ENCODE data around the gene SPART. TPM values are rescaled to one million over a fixed set of nuclear protein-coding genes. Genes with fewer than 3 reads are reported as not detected.

The SPART gene
- total and polyA plus RNA-seq, 2 of the 8 experiments (the other 6 are each of a cell fraction or from before 2014, with no cell fraction given): 27.2 to 74.1 TPM

DNA sequence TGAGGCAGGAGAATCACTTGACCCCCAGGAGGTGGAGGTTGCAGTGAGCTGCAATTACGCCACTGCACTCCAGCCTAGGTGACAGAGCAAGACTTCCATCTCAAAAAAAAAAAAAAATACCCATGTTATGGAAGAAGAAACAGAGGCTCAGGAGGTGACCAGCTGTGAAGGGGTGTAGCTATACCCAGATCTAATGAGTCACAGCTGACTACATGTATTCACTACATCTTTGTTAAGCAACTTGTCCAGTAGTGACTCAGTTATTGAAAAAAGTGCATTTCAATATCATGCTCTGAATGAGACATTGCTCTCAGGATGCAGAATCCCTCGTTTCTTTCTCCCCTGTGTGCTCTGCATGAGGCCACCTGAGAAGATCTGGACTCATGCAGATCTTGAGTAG is 16.1 kb upstream of the SPART start:
- H3K36me3 ChIP-seq (ENCODE audit: control insufficient read depth in 2 of 4, insufficient read depth in 4 of 4, low read length in 3 of 4): no peaks in the 10 kb centered on the region
- H3K27ac ChIP-seq (ENCODE audit: low read depth, low read length): no peak overlapping the region
- FAIRE-seq: no peak
- H3K56ac ChIP-seq (replicated peaks; ENCODE audit: insufficient read length, low read depth, low read length): no peak overlapping the region
- CTCF ChIA-PET (ENCODE audit: partially characterized antibody): no interaction called here
- no peak overlapping the region for H2AK5ac ChIP-seq (ENCODE audit: low read depth, low read length)
- H3K79me2 ChIP-seq (ENCODE audit: control insufficient read depth in 1 of 2, insufficient read depth in 2 of 2, low read length in 2 of 2): no peaks in the 10 kb centered on the region
- no peak overlapping the region for H2BK120ac ChIP-seq (replicated peaks; ENCODE audit: low read depth, low read length)
- no peak overlapping the region for H3K9ac ChIP-seq (replicated peaks in 1 of 4; ENCODE audit: extremely low read depth in 1 of 4, low read depth in 3 of 4, low read length in 3 of 4)
- H2BK20ac ChIP-seq (ENCODE audit: low read length): no peak overlapping the region
- no peak for DNase-seq (ENCODE audit: low read depth in 1 of 2, low spot score in 2 of 2)
- WGBS, 2 experiments (ENCODE audit: extremely low coverage in 1 of 2, insufficient coverage in 1 of 2, insufficient read length in 1 of 2, insufficient replicate concordance in 2 of 2, low coverage in 1 of 2, low lambda C conversion rate in 2 of 2, missing lambda C conversion rate in 1 of 2): 83% methylated on average over 2 of the region's 2 CpGs; no CpG with 5 or more reads in 1 of the 2 experiments
- no peak overlapping the region for H3K18ac ChIP-seq (ENCODE audit: extremely low read depth, low read length)
- POLR2A ChIA-PET (ENCODE audit: partially characterized antibody): no interaction called here
- H4K8ac ChIP-seq (ENCODE audit: extremely low read depth, insufficient read depth, low read length): no peak overlapping the region
- no peak overlapping the region for H3K23ac ChIP-seq (ENCODE audit: insufficient read length)
- no peak overlapping the region for H3K4ac ChIP-seq (replicated peaks; ENCODE audit: insufficient read length, low read depth, low read length)
- no peak overlapping the region for H2BK15ac ChIP-seq (ENCODE audit: low read length)
- no peaks in the 10 kb centered on the region for H3K4me1 ChIP-seq (replicated peaks in 1 of 4; ENCODE audit: control insufficient read depth in 3 of 4, insufficient read depth in 4 of 4, low read length in 3 of 4)
- no peaks in the 10 kb centered on the region for H3K79me1 ChIP-seq (ENCODE audit: low read depth, low read length)
- no peaks in the 10 kb centered on the region for H3K23me2 ChIP-seq (ENCODE audit: low read depth, low read length)
- H3K27me3 ChIP-seq (replicated peaks in 1 of 4; ENCODE audit: control insufficient read depth in 3 of 4, extremely low read depth in 1 of 4, insufficient read depth in 3 of 4, low read length in 3 of 4): no peaks in the 10 kb centered on the region
- H3K9me3 ChIP-seq (ENCODE audit: insufficient read depth in 2 of 2, low read depth in 1 of 2, low read length in 1 of 2): no peaks in the 10 kb centered on the region
- H3K14ac ChIP-seq (ENCODE audit: insufficient read length): no peak overlapping the region
- no peaks in the 10 kb centered on the region for H4K20me1 ChIP-seq (replicated peaks in 1 of 2; ENCODE audit: control insufficient read depth in 1 of 2, insufficient read depth in 2 of 2, low read length in 2 of 2)
- H2BK5ac ChIP-seq (ENCODE audit: low read depth, low read length): no peak overlapping the region
- no peak overlapping the region for H2BK12ac ChIP-seq (ENCODE audit: low read depth, low read length)
- TF ChIP-seq EZH2 (IDR thresholded peaks at IDR 0.05; ENCODE audit: low read depth, low read length, severe bottlenecking) (no peak), SP2 (IDR thresholded peaks at IDR 0.05; ENCODE audit: low read length) (no peak), GABPA (IDR thresholded peaks at IDR 0.05; ENCODE audit: borderline replicate concordance, insufficient read depth, low read length) (no peak), KDM4A (IDR thresholded peaks at IDR 0.05; ENCODE audit: low read depth, low read length, severe bottlenecking) (no peak), TEAD4 (IDR thresholded peaks at IDR 0.05; ENCODE audit: low read depth, low read length) (no peak), SIX5 (IDR thresholded peaks at IDR 0.05; ENCODE audit: low read depth, low read length) (no peak), HDAC2 (IDR thresholded peaks at IDR 0.05; ENCODE audit: borderline replicate concordance in 1 of 2, low read depth in 2 of 2, low read length in 2 of 2) (no peak), SRF (IDR thresholded peaks at IDR 0.05; ENCODE audit: low read depth, low read length) (no peak), RXRA (IDR thresholded peaks at IDR 0.05; ENCODE audit: insufficient read depth, low read depth, low read length) (no peak), FOSL1 (IDR thresholded peaks at IDR 0.05; ENCODE audit: insufficient read depth, low read depth, low read length) (no peak), TAF1 (IDR thresholded peaks at IDR 0.05; ENCODE audit: low read depth, low read length) (no peak), TBP (IDR thresholded peaks at IDR 0.05; ENCODE audit: low read depth, low read length) (no peak), RFX5 (IDR thresholded peaks at IDR 0.05; ENCODE audit: borderline replicate concordance, low read depth, low read length) (no peak), CTBP2 (IDR thresholded peaks at IDR 0.05; ENCODE audit: borderline replicate concordance, insufficient read depth, insufficient read length, low read length) (no peak)
- no peak overlapping the region for H4K91ac ChIP-seq (replicated peaks; ENCODE audit: insufficient read length, low read length)
- no peak overlapping the region for H3K4me3 ChIP-seq (ENCODE audit: extremely low read depth in 1 of 4, insufficient read depth in 2 of 4, low read depth in 3 of 4, low read length in 4 of 4)
- H2AFZ ChIP-seq (ENCODE audit: low read length): no peak overlapping the region
- H3K4me2 ChIP-seq (ENCODE audit: insufficient read depth in 1 of 2, low read depth in 2 of 2, low read length in 2 of 2): no peak overlapping the region
- H4K5ac ChIP-seq (ENCODE audit: insufficient read length, low read depth, low read length): no peak overlapping the region

Data from H1 (cell line).